Measurements from ENCODE around the gene FZD7. TPM values are rescaled to one million over a fixed set of nuclear protein-coding genes. Genes with fewer than 3 reads are reported as not detected.

FZD7 gene
- total RNA-seq, 1 donor from 2014 or later = 37.1 TPM

GRCh38 chr2:202066875-202067274, 33.2 kb downstream of the FZD7 start:
- intact Hi-C loops (cut with DNase I) = no loop called here
- TF ChIP-seq CTCF (IDR thresholded peaks at IDR 0.05) (no peak), POLR2AphosphoS5 (IDR thresholded peaks at IDR 0.05; ENCODE audit: insufficient read depth in 1 of 2, low read depth in 1 of 2) (no peak), POLR2A (IDR thresholded peaks at IDR 0.05) (no peak)
- no peak for DNase-seq (ENCODE audit: extremely low spot score in 2 of 2)
- Histone ChIP-seq H3K27me3 (no peaks in the 10 kb centered on the region), H3K36me3 (no peaks in the 10 kb centered on the region), H3K9me3 (no peaks in the 10 kb centered on the region), H3K4me3 (no peak overlapping the region), H3K4me1 (peaks cover 16% of the 10 kb centered on the region), H3K27ac (no peak overlapping the region)

GRCh38 chr2:202067589-202067988, 33.9 kb downstream of the FZD7 start:
- intact Hi-C loops (cut with DNase I) = no loop called here
- Histone ChIP-seq H3K27me3 (no peaks in the 10 kb centered on the region), H3K4me3 (no peak overlapping the region), H3K4me1 (peaks cover 16% of the 10 kb centered on the region), H3K9me3 (no peaks in the 10 kb centered on the region), H3K36me3 (no peaks in the 10 kb centered on the region), H3K27ac (no peak overlapping the region)
- TF ChIP-seq POLR2A (IDR thresholded peaks at IDR 0.05) = no peak
- TF ChIP-seq POLR2AphosphoS5 (IDR thresholded peaks at IDR 0.05; ENCODE audit: insufficient read depth in 1 of 2, low read depth in 1 of 2) = no peak
- no peak for TF ChIP-seq CTCF (IDR thresholded peaks at IDR 0.05)
- DNase-seq (ENCODE audit: extremely low spot score in 2 of 2) = no peak

- Histone ChIP-seq H3K9me3 (no peaks in the 10 kb centered on the region), H3K27me3 (no peaks in the 10 kb centered on the region), H3K4me1 (peaks cover 5% of the 10 kb centered on the region), H3K27ac (no peak overlapping the region), H3K4me3 (no peak overlapping the region), H3K36me3 (no peaks in the 10 kb centered on the region)
- intact Hi-C loops (cut with DNase I) = no loop called here
- no peak for TF ChIP-seq POLR2AphosphoS5 (IDR thresholded peaks at IDR 0.05; ENCODE audit: insufficient read depth in 1 of 2, low read depth in 1 of 2)
- TF ChIP-seq POLR2A (IDR thresholded peaks at IDR 0.05) = no peak
- no peak for TF ChIP-seq CTCF (IDR thresholded peaks at IDR 0.05)
- no peak for DNase-seq (ENCODE audit: extremely low spot score in 2 of 2)
These were observed 35.8 kb downstream of the FZD7 start for GRCh38 chr2:202069170-202070067.

GRCh38 chr2:202071107-202071506, 37.5 kb downstream of the FZD7 start:
- intact Hi-C loops (cut with DNase I) = no loop called here
- no peaks in the 10 kb centered on the region for H3K27me3 ChIP-seq
- H3K4me3 ChIP-seq = no peak overlapping the region
- no peaks in the 10 kb centered on the region for H3K4me1 ChIP-seq
- no peaks in the 10 kb centered on the region for H3K36me3 ChIP-seq
- H3K9me3 ChIP-seq = no peaks in the 10 kb centered on the region
- DNase-seq (ENCODE audit: extremely low spot score in 2 of 2) = no peak
- no peak overlapping the region for H3K27ac ChIP-seq
- TF ChIP-seq POLR2A (IDR thresholded peaks at IDR 0.05) (no peak), CTCF (IDR thresholded peaks at IDR 0.05) (no peak), POLR2AphosphoS5 (IDR thresholded peaks at IDR 0.05; ENCODE audit: insufficient read depth in 1 of 2, low read depth in 1 of 2) (no peak)

- H3K4me1 ChIP-seq = no peaks in the 10 kb centered on the region
- no peak for DNase-seq (ENCODE audit: extremely low spot score in 2 of 2)
- intact Hi-C loops (cut with DNase I) = no loop called here
- no peak for TF ChIP-seq POLR2AphosphoS5 (IDR thresholded peaks at IDR 0.05; ENCODE audit: insufficient read depth in 1 of 2, low read depth in 1 of 2)
- no peak overlapping the region for H3K27ac ChIP-seq
- H3K27me3 ChIP-seq = no peaks in the 10 kb centered on the region
- H3K36me3 ChIP-seq = no peaks in the 10 kb centered on the region
- H3K4me3 ChIP-seq = no peak overlapping the region
- no peaks in the 10 kb centered on the region for H3K9me3 ChIP-seq
These were observed 38.6 kb downstream of the FZD7 start for GRCh38 chr2:202072226-202072625.
